Measurements from ENCODE around the gene LEFTY1.

- TF ChIP-seq CTCF (conservative IDR thresholded peaks at IDR 0.05; ENCODE audit: low read length) (no peak), EZH2phosphoT487 (IDR thresholded peaks at IDR 0.05; ENCODE audit: borderline replicate concordance, low read depth, low read length) (no peak)
These were observed 42.3 kb downstream of the LEFTY1 start for GRCh38 chr1:225846331-225847310.

Data from OCI-LY7 (cell line).